Stimulated activated CD4-positive, alpha-beta T cell treated with anti-CD3 and anti-CD28 coated beads, TNF-alpha, amount 100 ng/mL, for 48 hours (primary cell): ENCODE measurements around the gene C16orf82.
"Not testable (repeated sequence)": the region's sequence is repeated elsewhere in the genome, so short reads cannot be mapped to it uniquely, and the experiment has no call there.

Source experiments
- DNase-seq, 3 donors: peaks; one replicate each; pipeline ENCODE4 v3.0.0-alpha.2; 2020; ENCODE audit warnings: low read depth in 3 of 3

The C16orf82 gene

GRCh38 chr16:27066668-27067537 is at the start of gene C16orf82:
Gene C16orf82 (plus strand): TSS chr16:27066927.
- no peak for DNase-seq

DNA sequence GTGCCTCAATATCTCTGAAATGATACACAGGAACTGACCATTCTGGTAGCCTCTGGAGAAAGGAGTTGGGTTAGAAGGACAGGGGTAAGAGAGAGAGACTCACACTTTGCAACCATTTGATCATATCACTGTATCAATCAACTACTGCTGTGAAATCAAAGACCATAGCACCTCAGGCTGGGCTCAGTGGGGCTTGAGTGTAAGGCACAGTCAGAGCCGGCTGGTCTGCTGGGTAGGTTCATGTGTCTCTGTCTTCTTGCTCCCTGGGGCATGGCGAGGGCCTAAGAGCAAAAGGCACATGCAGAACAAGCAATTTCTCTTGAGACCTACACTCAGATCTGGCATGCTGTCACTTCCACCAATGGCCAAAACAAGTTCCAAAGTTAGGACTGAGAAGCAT is 46.7 kb upstream of the C16orf82 start:
- DNase-seq = no peak

DNA sequence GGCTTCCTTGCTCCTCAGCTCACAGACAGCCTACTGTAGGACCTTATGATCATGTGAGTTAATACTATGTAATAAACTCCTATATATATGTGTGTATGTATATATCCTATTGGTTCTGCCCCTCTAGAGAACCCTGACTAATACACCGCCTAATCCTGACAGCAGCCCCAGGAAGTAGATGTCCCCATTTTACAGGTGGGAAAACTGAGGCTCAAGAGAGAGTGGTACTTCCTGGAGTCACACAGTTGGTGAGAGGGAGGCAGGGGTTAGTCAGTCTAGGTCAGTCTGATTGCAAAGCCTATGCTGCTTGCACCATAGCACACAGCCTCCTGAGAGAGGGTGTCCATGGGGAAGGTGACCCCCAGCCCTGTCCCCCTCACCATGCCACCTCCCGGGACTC is 42.7 kb upstream of the C16orf82 start:
- no peak for DNase-seq

GRCh38 chr16:27025581-27025980 is 41.1 kb upstream of the C16orf82 start:
- no peak for DNase-seq

GRCh38 chr16:27027971-27028370 is 38.8 kb upstream of the C16orf82 start:
- DNase-seq = no peak

- no peak for DNase-seq
These were observed 38.1 kb upstream of the C16orf82 start for GRCh38 chr16:27028591-27029110.

DNA sequence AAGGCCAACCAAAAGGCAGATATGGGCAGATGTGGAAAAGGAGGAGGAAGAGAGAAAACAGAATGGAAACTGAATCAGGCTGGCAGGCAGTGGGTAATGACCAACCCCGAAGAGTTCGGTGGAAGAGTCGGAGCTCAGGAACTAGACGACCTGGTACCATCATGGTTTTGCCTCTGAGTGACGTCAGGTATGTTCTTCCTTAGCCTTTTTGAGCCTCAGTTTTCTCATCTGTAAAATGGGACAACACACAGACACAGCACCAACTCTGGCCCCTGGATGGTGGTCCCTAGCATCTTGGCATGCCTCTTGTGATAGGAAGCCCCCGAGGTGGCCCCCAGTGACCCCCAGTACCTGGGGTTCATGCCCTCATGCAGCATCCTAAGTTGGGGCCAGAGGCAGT is 37.2 kb upstream of the C16orf82 start:
- no peak for DNase-seq

GRCh38 chr16:27033281-27033979 is 33.3 kb upstream of the C16orf82 start:
- no peak for DNase-seq

DNA sequence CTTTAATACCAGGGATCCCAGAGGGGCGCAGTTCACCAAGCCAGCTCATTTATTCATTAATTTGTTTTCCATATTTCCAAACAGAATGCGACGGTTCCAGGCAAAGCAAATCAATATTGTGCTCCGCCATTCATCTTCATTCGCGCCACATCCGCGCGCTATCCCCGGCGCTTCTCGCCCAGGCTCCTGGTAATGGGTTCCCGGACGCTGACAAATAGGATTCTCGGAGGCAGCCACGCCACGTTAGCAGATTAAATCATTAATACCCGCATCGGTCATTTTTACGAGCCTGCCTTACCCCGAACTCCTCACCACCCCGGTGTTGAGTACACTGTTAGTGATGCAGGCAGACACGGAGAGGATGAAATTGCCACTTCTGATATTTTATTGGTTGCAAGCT is 26.0 kb upstream of the C16orf82 start:
- DNase-seq = no peak

- no peak for DNase-seq
These were observed 19.7 kb upstream of the C16orf82 start for GRCh38 chr16:27046958-27047518.

- DNase-seq = no peak
These were observed 18.4 kb upstream of the C16orf82 start for GRCh38 chr16:27048316-27048715.

DNA sequence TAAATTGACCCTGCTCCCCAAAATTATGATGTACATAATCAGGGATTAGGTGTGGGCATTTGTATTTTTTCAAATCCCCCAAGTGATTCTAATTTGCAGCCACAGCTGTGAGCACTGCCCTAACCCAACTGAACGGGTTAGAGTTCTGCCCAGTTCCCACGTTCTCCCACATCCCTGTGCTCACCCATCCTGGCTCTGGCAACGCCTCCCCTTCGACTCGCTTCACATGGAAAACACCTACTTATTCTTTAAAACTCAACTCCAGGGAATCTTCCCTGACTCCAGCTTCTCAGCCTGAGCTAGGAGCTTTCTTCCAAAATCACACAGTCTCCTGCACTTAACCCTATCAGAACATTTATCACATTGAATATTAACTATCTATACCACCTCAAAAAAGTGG is 17.6 kb upstream of the C16orf82 start:
- no peak for DNase-seq

- no peak for DNase-seq
These were observed 14.7 kb upstream of the C16orf82 start for GRCh38 chr16:27052007-27052406.

DNA sequence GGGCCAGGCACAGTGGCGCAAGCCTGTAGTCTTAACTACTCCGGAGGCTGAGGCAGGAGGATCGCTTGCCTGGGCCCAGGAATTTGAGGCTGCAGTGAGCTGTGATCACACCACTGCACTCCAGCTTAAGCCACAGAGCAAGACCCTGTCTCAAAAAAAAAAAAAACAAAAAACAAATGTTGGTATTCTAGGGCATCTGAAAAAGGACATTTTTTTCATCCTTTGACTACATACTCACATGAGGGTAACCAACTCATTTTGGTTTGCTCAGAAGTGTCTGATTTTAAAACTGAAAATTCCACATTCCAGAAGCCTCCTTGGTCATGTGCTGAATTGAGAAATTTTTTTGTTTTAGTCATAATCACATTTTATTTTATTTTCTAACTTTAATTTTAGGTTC is 12.7 kb upstream of the C16orf82 start:
- DNase-seq = no peak

GRCh38 chr16:27058299-27058698 is 8.4 kb upstream of the C16orf82 start:
- DNase-seq = no peak

- DNase-seq = no peak
These were observed 4.0 kb downstream of the C16orf82 start for GRCh38 chr16:27070776-27071175.

DNA sequence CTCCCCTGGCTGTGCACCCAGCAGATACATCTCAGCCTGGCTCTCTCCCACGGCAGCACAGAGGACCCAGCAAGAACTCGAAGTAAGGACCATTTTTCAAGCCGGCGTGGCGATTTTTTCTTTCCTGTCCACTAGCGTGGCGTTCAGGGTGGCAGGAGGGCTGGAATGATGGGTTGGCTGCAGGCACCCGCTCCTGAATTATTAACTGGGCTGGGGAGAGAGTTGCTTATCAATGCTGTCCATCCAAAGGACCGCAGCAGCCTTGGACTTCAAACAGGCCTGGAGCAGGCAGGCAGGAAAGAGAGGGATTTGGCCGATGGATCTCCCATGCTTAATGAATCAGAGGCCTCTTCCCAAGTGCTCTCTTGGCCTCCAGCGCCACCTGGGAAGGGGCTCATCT is 7.0 kb downstream of the C16orf82 start:
- no peak for DNase-seq

GRCh38 chr16:27080895-27081294 is 14.2 kb downstream of the C16orf82 start:
- no peak for DNase-seq

- DNase-seq = no peak
These were observed 17.1 kb downstream of the C16orf82 start for GRCh38 chr16:27083861-27084261.

DNA sequence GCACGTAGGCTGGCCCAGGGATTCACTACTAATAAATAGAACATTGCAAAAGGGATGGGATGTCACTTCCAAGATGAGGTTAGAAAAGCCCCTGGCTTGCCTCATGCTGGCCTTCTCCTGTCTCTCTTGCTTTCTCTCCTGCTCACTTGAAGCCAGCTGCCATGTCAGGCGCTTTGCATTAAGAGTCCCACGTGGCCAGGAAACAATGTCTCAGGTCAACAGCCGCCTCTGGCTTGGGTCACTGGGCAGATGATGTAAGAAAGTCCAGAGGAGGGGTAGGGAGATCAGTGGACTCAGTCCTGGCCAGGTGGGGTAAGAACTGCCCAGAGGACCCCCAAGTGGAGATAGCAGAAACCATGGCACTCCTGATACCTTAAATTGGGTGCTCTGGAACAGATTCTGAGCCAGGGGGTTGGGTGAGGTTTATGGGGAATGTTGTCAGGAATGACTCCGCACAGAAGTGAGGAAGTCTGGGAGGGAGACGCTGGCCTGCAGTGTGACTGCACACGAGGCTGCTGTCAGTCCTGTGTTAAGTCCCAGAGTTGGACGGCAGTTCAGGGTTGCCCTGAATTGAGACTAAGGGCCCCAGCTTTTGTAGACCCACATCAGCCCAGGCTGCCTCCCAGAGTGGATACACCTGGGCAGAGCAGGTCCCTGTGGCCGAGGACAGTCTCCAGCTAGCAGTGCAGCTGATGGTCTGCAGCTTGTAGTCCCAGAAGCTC is 17.7 kb downstream of the C16orf82 start:
- no peak for DNase-seq

DNA sequence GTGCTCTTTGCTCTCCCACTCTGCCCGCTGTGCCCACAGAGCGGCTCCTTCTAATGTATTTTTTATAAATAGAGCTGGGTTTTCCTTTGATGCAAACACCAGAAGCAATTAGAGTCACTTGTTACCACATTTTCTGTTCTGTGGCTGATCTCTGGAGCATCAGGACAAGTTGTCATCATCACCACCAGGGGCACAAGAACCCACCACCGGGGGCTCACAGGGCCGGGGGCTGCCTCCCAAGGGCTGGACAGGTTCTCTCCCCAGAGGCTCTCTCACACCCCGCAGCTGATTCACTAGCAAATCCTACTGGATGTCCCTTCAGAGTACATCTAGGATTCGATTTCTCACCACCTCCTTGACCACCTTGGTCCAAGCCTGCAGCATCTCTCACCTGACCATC is 18.5 kb downstream of the C16orf82 start:
- DNase-seq = no peak

DNA sequence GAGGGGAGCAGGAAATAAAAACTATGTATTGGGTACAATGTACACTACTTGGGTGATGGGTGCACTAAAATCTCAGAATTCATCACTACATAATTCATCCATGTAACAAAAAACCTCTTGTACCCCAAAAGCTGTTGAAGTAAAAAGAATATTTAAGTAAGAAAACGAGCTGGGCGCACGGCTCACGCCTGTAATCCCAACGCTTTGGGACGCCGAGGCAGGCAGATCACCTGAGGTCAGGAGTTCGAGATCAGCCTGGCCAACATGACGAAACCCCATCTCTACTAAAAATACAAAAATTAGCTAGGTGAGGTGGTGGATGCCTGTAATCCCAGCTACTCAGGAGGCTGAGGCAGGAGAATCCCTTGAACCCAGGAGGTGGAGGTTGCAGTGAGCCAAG is 19.3 kb downstream of the C16orf82 start:
- DNase-seq = not testable (repeated sequence)
